ENCODE measurements around the gene TPSB2.

DNA sequence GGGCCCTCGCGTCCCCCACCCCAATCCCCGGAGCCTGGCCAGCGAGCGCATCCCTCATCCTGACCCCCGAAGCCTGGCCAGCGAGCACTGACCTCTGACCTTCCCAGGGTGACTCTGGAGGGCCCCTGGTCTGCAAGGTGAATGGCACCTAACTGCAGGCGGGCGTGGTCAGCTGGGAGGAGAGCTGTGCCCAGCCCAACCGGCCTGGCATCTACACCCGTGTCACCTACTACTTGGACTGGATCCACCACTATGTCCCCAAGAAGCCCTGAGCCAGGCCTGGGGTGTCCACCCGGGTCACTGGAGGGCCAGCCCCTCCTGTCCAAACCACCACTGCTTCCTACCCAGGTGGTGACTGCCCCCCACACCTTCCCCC is 28.2 kb upstream of the TPSB2 start:
- TF ChIP-seq, protein P1, sequence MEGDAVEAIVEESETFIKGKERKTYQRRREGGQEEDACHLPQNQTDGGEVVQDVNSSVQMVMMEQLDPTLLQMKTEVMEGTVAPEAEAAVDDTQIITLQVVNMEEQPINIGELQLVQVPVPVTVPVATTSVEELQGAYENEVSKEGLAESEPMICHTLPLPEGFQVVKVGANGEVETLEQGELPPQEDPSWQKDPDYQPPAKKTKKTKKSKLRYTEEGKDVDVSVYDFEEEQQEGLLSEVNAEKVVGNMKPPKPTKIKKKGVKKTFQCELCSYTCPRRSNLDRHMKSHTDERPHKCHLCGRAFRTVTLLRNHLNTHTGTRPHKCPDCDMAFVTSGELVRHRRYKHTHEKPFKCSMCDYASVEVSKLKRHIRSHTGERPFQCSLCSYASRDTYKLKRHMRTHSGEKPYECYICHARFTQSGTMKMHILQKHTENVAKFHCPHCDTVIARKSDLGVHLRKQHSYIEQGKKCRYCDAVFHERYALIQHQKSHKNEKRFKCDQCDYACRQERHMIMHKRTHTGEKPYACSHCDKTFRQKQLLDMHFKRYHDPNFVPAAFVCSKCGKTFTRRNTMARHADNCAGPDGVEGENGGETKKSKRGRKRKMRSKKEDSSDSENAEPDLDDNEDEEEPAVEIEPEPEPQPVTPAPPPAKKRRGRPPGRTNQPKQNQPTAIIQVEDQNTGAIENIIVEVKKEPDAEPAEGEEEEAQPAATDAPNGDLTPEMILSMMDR (IDR thresholded peaks at IDR 0.05) = no peak
- no peak for TF ChIP-seq POLR2A (IDR thresholded peaks at IDR 0.05)

Data from right lobe of liver (tissue), 4 donors.